ENCODE results near the gene MUC3A. TPM values are rescaled to one million over a fixed set of nuclear protein-coding genes. Genes with fewer than 3 reads are reported as not detected.

Gene MUC3A
- 14.0 to 20.8 TPM (median 19.9 TPM) in 5 replicates for total RNA-seq (2022; extraction: Qiagen RNA extraction; ENCODE audit: low read depth)

GRCh38 chr7:100949227-100949932, at the start of gene MUC3A:
Gene MUC3A, plus strand, starts transcription at chr7:100949534. Its CDS starts 91 bp downstream, at chr7:100949625.

GRCh38 chr7:100969066-100969615, 19.8 kb downstream of the MUC3A start, which contains the start of gene MUC12:
Gene MUC12, plus strand, starts transcription at chr7:100969565. Its CDS starts 58 bp downstream, at chr7:100969623.

Other genes with a start within 250 kb of the MUC3A start
- 80.2 to 95.5 TPM (median 88.2 TPM) in 5 replicates for gene POP7, start 243.4 kb upstream of the MUC3A start, total RNA-seq (2022; extraction: Qiagen RNA extraction; ENCODE audit: low read depth)
- gene EPO, start 229.1 kb upstream of the MUC3A start, total RNA-seq (2022; extraction: Qiagen RNA extraction; ENCODE audit: low read depth): 0.09 TPM in 1 of 5 replicates, not detected in the others
- not detected in 5 replicates for gene ZAN, start 215.9 kb upstream of the MUC3A start, total RNA-seq (2022; extraction: Qiagen RNA extraction; ENCODE audit: low read depth)
- 38.5 to 44.1 TPM (median 42.9 TPM) in 5 replicates for gene EPHB4, start 122.0 kb upstream of the MUC3A start, total RNA-seq (2022; extraction: Qiagen RNA extraction; ENCODE audit: low read depth)
- gene SLC12A9, start 96.8 kb upstream of the MUC3A start, total RNA-seq (2022; extraction: Qiagen RNA extraction; ENCODE audit: low read depth): 11.1 to 17.1 TPM (median 15.8 TPM) in 5 replicates
- gene TRIP6, start 82.1 kb upstream of the MUC3A start, total RNA-seq (2022; extraction: Qiagen RNA extraction; ENCODE audit: low read depth): 41.9 to 53.9 TPM (median 52.7 TPM) in 5 replicates
- 120 to 140 TPM (median 134 TPM) in 5 replicates for gene SRRT, start 74.4 kb upstream of the MUC3A start, total RNA-seq (2022; extraction: Qiagen RNA extraction; ENCODE audit: low read depth)
- gene UFSP1, start 59.8 kb upstream of the MUC3A start, total RNA-seq (2022; extraction: Qiagen RNA extraction; ENCODE audit: low read depth): 3.9 to 6.9 TPM (median 5.1 TPM) in 5 replicates
- 2.2 to 3.0 TPM (median 2.8 TPM) in 5 replicates for gene ACHE, start 53.6 kb upstream of the MUC3A start, total RNA-seq (2022; extraction: Qiagen RNA extraction; ENCODE audit: low read depth)
- gene MUC12, start 20.0 kb downstream of the MUC3A start, total RNA-seq (2022; extraction: Qiagen RNA extraction; ENCODE audit: low read depth): 14.8 to 23.2 TPM (median 20.8 TPM) in 5 replicates
- gene MUC17, start 70.5 kb downstream of the MUC3A start, total RNA-seq (2022; extraction: Qiagen RNA extraction; ENCODE audit: low read depth): 0.01 to 0.19 TPM (median 0.03 TPM) in 4 of 5 replicates, not detected in the other
- 11.6 to 15.7 TPM (median 12.4 TPM) in 5 replicates for gene TRIM56, start 135.9 kb downstream of the MUC3A start, total RNA-seq (2022; extraction: Qiagen RNA extraction; ENCODE audit: low read depth)
- gene SERPINE1, start 177.6 kb downstream of the MUC3A start, total RNA-seq (2022; extraction: Qiagen RNA extraction; ENCODE audit: low read depth): 1,451 to 1,792 TPM (median 1,550 TPM) in 5 replicates
- 140 to 156 TPM (median 147 TPM) in 5 replicates for gene AP1S1, start 204.9 kb downstream of the MUC3A start, total RNA-seq (2022; extraction: Qiagen RNA extraction; ENCODE audit: low read depth)
- 12.8 to 27.7 TPM (median 17.7 TPM) in 5 replicates for gene VGF, start 216.0 kb downstream of the MUC3A start, total RNA-seq (2022; extraction: Qiagen RNA extraction; ENCODE audit: low read depth)
- 0.06 to 0.25 TPM (median 0.11 TPM) in 5 replicates for gene NAT16, start 230.8 kb downstream of the MUC3A start, total RNA-seq (2022; extraction: Qiagen RNA extraction; ENCODE audit: low read depth)